Measurements from ENCODE around the gene CEP57L1.
"Not testable (repeated sequence)": the region's sequence is repeated elsewhere in the genome, so short reads cannot be mapped to it uniquely, and the experiment has no call there.

DNA sequence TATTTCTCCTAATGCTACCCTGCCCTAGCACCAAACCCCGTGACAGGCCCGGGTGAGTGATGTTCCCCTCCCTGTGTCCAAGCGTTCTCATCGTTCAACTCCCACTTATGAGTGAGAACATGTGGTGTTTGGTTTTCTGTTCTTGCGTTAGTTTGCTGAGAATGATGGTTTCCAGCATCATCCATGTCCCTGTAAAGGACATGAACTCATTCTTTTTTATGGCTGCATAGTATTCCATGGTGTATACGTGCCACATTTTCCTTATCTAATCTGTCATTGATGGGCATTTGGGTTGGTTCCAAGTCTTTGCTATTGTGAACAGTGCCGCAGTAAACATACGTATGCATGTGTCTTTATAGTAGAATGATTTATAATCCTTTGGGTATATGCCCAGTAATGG lies 14.4 kb downstream of the CEP57L1 start:
- TF ChIP-seq, protein P1, sequence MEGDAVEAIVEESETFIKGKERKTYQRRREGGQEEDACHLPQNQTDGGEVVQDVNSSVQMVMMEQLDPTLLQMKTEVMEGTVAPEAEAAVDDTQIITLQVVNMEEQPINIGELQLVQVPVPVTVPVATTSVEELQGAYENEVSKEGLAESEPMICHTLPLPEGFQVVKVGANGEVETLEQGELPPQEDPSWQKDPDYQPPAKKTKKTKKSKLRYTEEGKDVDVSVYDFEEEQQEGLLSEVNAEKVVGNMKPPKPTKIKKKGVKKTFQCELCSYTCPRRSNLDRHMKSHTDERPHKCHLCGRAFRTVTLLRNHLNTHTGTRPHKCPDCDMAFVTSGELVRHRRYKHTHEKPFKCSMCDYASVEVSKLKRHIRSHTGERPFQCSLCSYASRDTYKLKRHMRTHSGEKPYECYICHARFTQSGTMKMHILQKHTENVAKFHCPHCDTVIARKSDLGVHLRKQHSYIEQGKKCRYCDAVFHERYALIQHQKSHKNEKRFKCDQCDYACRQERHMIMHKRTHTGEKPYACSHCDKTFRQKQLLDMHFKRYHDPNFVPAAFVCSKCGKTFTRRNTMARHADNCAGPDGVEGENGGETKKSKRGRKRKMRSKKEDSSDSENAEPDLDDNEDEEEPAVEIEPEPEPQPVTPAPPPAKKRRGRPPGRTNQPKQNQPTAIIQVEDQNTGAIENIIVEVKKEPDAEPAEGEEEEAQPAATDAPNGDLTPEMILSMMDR (IDR thresholded peaks at IDR 0.05) = not testable (repeated sequence)
- TF ChIP-seq POLR2AphosphoS5, POLR2A (IDR thresholded peaks at IDR 0.05): not testable (repeated sequence)

All from upper lobe of left lung (tissue), 4 donors.